ENCODE measurements around the gene STK32C.

STK32C gene

DNA sequence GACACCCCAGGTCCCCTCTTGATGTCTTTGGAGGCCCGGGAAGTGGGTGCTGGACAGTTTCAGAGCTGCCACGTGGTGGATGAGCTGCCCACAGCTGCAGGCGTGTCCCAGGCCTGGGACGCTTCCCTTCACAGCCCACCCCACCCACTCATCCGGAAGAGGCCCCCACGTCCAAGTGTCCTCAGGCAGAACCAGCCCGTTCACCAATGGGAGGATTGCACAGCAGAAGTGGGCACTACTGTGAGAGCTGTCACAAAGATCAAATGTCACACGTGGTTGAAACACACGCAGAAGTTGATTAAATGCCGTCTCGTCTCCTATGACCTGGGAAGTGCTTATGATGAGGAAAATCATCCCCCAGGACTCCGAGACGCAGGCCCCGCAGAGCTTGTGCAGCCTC lies 52.9 kb downstream of the STK32C start:
- TF ChIP-seq, protein P1, sequence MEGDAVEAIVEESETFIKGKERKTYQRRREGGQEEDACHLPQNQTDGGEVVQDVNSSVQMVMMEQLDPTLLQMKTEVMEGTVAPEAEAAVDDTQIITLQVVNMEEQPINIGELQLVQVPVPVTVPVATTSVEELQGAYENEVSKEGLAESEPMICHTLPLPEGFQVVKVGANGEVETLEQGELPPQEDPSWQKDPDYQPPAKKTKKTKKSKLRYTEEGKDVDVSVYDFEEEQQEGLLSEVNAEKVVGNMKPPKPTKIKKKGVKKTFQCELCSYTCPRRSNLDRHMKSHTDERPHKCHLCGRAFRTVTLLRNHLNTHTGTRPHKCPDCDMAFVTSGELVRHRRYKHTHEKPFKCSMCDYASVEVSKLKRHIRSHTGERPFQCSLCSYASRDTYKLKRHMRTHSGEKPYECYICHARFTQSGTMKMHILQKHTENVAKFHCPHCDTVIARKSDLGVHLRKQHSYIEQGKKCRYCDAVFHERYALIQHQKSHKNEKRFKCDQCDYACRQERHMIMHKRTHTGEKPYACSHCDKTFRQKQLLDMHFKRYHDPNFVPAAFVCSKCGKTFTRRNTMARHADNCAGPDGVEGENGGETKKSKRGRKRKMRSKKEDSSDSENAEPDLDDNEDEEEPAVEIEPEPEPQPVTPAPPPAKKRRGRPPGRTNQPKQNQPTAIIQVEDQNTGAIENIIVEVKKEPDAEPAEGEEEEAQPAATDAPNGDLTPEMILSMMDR (IDR thresholded peaks at IDR 0.05; ENCODE audit: borderline replicate concordance, control extremely low read depth, extremely low read depth, insufficient read depth, missing control alignments): no peak
- in situ Hi-C loops (cut with MboI; ENCODE audit: low sequenced_read_pairs, unreplicated experiment): no loop called here
- no peak for DNase-seq (ENCODE audit: low spot score)

DNA sequence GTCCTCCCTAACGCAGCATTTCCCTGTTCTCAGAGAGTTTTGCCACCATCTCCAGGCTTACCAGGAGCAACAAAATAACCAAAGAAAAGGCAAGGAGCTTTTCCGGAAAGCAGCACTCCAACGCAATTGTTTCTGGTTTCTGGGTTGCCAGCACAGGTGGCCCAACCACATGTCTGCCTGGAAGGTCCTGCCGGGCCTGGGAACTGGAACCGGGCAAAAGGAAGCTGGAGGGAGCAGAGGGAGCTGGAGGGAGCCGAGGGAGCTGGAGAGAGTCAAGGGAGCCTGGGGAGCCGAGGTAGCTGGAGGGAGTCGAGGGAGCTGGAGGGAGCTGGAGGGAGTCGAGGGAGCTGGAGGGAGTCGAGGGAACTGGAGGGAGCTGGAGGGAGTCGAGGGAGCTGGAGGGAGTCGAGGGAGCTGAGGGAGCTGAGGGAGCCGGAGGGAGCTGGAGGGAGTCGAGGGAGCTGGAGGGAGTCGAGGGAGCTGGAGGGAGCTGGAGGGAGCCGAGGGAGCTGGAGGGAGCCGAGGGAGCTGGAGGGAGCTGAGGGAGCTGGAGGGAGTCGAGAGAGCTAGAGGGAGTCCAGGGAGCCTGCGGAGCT lies 54.6 kb downstream of the STK32C start:
- no peak for DNase-seq (ENCODE audit: low spot score)
- TF ChIP-seq, protein P1 (IDR thresholded peaks at IDR 0.05; ENCODE audit: borderline replicate concordance, control extremely low read depth, extremely low read depth, insufficient read depth, missing control alignments): no peak
- in situ Hi-C loops (cut with MboI; ENCODE audit: low sequenced_read_pairs, unreplicated experiment): no loop called here

DNA sequence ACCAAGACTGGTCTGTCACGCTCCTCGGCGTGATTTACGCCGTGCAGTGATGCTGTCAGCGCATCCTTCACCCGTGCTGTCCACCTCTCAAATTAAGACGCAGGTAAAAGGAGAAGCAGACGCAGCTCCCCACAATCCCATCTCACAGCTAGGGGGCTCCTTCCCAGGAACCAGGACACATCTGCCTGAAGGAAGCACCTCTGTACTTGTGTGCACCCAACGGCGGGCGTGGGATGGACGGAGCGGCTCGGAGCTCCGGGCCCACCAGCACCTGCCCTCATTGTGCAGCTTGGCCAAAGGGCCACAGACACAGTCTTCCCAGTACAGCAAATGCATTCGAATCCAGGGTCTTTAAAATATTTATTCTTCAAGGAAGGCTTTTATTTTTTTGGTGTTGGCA lies 55.3 kb downstream of the STK32C start:
- in situ Hi-C loops (cut with MboI; ENCODE audit: low sequenced_read_pairs, unreplicated experiment): no loop called here
- no peak for DNase-seq (ENCODE audit: low spot score)
- TF ChIP-seq, protein P1 (IDR thresholded peaks at IDR 0.05; ENCODE audit: borderline replicate concordance, control extremely low read depth, extremely low read depth, insufficient read depth, missing control alignments): no peak

DNA sequence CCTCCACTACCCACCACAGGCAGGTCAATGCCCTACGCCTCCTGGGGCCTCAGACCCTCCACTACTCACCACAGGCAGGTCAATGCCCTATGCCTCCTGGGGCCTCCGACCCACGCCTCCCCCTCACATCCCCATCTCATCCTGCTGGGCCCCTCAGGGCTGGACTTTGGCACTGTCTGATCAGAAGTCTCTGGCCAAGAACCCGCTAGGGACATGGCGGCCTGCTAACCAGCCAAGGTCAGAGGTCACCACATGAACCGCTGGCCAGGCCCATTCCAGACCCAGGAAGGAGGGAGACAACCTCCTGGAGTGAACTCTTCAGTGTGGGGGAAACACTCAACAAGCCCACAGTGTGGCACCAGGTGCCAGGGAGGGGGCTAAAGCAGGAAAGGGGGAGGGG lies 55.8 kb downstream of the STK32C start:
- in situ Hi-C loops (cut with MboI; ENCODE audit: low sequenced_read_pairs, unreplicated experiment): no loop called here
- TF ChIP-seq, protein P1 (IDR thresholded peaks at IDR 0.05; ENCODE audit: borderline replicate concordance, control extremely low read depth, extremely low read depth, insufficient read depth, missing control alignments): no peak
- no peak for DNase-seq (ENCODE audit: low spot score)

DNA sequence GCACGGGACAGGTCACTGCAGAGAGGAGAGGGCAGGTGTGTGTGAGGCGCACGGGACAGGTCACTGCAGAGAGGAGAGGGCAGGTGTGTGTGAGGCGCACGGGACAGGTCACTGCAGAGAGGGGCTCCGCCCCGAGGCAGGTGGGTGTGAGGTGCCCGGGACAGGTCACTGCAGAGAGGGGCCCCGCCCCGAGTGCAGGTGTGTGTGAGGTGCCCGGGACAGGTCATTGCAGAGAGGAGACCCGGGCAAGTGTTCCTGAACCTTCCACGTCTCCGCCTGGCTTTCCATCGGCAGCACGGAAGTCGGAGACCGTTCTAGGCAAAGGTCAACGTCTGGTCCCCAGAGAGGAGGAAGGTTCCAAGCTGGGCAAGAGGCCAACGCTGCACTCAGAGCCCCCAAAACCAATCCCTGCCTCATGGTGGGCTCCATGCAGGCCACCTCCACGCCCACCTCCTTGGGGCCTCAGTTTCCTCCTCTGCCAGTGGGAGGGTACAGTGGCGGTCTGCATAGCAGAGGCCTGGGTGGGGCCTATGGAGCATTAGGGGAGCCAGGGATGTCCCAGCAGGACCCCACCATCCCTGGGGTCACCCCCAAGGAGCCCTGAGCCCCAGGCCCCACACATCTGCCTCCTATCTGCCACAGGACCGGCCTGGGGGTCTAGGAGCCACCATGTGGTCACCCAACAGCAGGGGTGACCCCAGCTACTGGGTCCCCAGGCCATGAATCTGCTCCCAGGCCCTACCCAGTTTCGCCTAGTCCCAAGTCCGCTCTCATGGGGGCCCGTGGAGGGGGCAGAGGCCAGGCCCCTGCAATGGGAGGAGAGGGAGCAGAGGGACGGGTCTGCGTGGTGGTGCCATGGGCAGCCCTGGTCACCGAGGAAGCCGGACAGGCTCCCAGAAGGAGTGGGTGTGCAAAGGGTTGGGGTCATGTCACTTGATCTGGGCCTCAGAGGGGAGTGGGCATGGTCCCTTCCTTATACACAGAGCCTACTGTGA lies 57.0 kb downstream of the STK32C start:
- in situ Hi-C loops (cut with MboI; ENCODE audit: low sequenced_read_pairs, unreplicated experiment): no loop called here
- DNase-seq (ENCODE audit: low spot score): no peak
- TF ChIP-seq, protein P1 (IDR thresholded peaks at IDR 0.05; ENCODE audit: borderline replicate concordance, control extremely low read depth, extremely low read depth, insufficient read depth, missing control alignments): no peak

DNA sequence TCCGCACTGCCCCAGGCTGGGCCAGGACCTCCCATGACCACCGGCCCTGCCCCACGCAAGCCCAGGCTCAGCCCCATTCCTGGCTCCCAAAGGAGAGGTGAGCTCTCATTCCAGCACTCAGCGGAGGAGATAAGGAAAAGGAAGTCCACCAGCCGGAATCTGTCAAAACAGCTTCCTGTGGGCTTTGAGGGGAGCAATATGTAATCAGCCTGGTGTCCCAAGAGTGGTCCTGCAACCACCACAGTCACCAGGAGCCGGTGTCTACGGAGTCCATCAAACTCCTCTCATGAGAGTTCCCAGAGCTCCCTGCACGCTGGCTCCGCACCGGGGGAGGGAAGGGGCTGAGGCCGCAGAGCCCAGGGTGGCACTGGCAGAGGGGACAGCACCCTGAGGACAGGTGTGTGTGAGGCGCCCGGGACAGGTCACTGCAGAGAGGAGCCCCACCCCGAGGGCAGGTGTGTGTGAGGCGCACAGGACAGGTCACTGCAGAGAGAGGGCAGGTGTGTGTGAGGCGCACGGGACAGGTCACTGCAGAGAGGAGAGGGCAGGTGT lies 57.9 kb downstream of the STK32C start:
- TF ChIP-seq, protein P1 (IDR thresholded peaks at IDR 0.05; ENCODE audit: borderline replicate concordance, control extremely low read depth, extremely low read depth, insufficient read depth, missing control alignments): no peak
- in situ Hi-C loops (cut with MboI; ENCODE audit: low sequenced_read_pairs, unreplicated experiment): no loop called here
- DNase-seq (ENCODE audit: low spot score): no peak

Data from GM13976 (cell line).